Stomach smooth muscle (tissue), 2 donors: ENCODE data around the gene PLAAT2.
"Not testable (repeated sequence)": the region's sequence is repeated elsewhere in the genome, so short reads cannot be mapped to it uniquely, and the experiment has no call there.

ENCODE experiments used
- H3K27ac ChIP-seq: one replicate; pipeline ENCODE4 v1.7.0; 2013; ENCODE audit warnings: mild to moderate bottlenecking, low read length, inconsistent platforms
- H3K27me3 ChIP-seq, 2 donors: one replicate each; pipeline ENCODE4 v1.7.0; 2013; ENCODE audit warnings: low read length in 2 of 2; ENCODE audit not compliant: insufficient read depth in 2 of 2, control insufficient read depth in 1 of 2
- H3K36me3 ChIP-seq, 2 donors: one replicate each; pipeline ENCODE4 v1.7.0; 2013; ENCODE audit warnings: low read length in 2 of 2; ENCODE audit not compliant: control insufficient read depth in 2 of 2, insufficient read depth in 2 of 2
- H3K4me1 ChIP-seq: one replicate; pipeline ENCODE4 v1.7.0; 2013; ENCODE audit warnings: low read length; ENCODE audit not compliant: control insufficient read depth, insufficient read depth
- H3K4me3 ChIP-seq, 2 donors: one replicate each; pipeline ENCODE4 v1.7.0; 2013; ENCODE audit warnings: low read length in 2 of 2
- H3K9ac ChIP-seq, 2 donors: one replicate each; pipeline ENCODE4 v1.7.0; 2013; ENCODE audit warnings: low read length in 2 of 2, mild to moderate bottlenecking in 1 of 2
- H3K9me3 ChIP-seq, 2 donors: one replicate each; pipeline ENCODE4 v1.7.0; 2013; ENCODE audit warnings: low read length in 2 of 2; ENCODE audit not compliant: control insufficient read depth in 2 of 2
- donor health status: healthy.
- donor health status: Pancreatic carcinoma.

Gene PLAAT2

GRCh38 chr11:63599211-63600122 lies 36.3 kb upstream of the PLAAT2 start:
- no peaks in the 10 kb centered on the region for H3K27me3 ChIP-seq
- H3K9ac ChIP-seq: no peak overlapping the region
- no peaks in the 10 kb centered on the region for H3K9me3 ChIP-seq
- H3K4me3 ChIP-seq: no peak overlapping the region
- H3K36me3 ChIP-seq: peaks cover 0 to 8% of the 10 kb centered on the region in 2 donors
- no peak overlapping the region for H3K27ac ChIP-seq
- peaks cover 4% of the 10 kb centered on the region for H3K4me1 ChIP-seq

DNA sequence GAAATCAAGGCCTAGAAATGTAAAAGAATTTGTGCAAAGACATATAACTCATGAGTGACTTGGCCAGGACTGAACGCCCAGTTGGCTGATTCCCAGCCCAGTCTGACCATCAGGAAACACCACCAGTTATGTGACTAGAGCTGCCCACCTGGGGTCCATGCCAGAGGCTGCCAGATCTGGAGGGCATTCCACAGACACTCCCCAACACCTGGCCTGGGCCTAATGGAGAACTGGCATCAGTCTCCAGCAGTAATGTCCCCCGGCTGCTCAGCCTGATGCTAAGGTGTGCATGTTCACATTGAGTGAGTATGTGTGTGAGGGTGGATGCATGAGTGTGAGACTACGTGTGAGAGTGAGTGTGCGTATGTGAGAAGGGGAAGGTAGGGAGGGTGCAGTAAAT lies 35.4 kb upstream of the PLAAT2 start:
- Histone ChIP-seq H3K4me3 (no peak overlapping the region), H3K27ac (no peak overlapping the region), H3K4me1 (peaks cover 4% of the 10 kb centered on the region), H3K27me3 (no peaks in the 10 kb centered on the region), H3K36me3 (peaks cover 0 to 8% of the 10 kb centered on the region in 2 donors), H3K9ac (no peak overlapping the region), H3K9me3 (no peaks in the 10 kb centered on the region)

DNA sequence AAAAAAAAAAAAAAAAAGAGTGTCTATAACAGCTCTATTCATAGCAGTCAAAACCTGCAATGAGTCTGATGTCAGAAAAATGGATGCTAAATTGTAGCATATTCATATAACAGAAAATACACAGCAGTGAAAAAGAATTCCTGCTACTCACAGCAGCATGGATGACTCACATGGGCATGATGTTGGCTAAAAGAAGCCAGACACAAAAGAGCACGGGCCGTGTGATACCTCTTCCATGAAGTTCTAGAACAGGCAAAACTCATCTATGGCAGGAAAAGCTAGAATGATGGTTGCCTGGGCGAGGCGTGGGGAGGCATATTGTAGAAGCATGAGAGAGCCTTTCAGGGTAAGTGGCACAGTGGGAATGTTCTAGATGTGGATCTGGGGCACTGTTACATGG lies 32.1 kb upstream of the PLAAT2 start:
- Histone ChIP-seq H3K36me3 (peaks cover 0 to 25% of the 10 kb centered on the region in 2 donors), H3K9me3 (no peaks in the 10 kb centered on the region), H3K27ac (no peak overlapping the region)

DNA sequence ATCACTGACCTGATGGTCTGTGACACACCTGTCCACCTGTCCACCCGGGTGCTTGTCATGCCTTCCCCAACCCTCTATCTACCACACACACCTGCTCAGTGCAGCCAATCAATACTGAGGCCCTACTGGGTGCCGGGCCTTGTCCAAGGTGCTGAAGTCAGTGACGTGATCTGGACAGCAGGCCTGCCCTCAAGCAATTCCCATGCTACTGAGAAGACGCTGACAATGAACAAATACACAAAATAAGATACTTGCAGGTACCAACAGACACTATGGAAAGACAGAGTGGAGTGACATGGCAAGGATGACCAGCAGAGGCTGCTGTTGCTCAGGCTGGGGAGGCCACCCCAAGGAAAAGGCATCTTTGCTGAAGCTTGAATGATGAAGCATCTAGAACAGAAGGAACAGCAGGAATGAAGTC lies 29.8 kb upstream of the PLAAT2 start:
- Histone ChIP-seq H3K4me3 (no peak overlapping the region), H3K9me3 (no peaks in the 10 kb centered on the region), H3K4me1 (no peaks in the 10 kb centered on the region), H3K36me3 (peaks cover 0 to 35% of the 10 kb centered on the region in 2 donors), H3K27me3 (no peaks in the 10 kb centered on the region), H3K9ac (no peak overlapping the region), H3K27ac (no peak overlapping the region)

More for the DNA sequence above, 32.1 kb upstream of the PLAAT2 start:
- H3K9ac ChIP-seq: no peak overlapping the region
- no peaks in the 10 kb centered on the region for H3K27me3 ChIP-seq
- H3K4me1 ChIP-seq: no peaks in the 10 kb centered on the region
- no peak overlapping the region for H3K4me3 ChIP-seq

- Histone ChIP-seq H3K36me3 (peaks cover 0 to 31% of the 10 kb centered on the region in 2 donors), H3K4me1 (no peaks in the 10 kb centered on the region), H3K27ac (no peak overlapping the region), H3K27me3 (no peaks in the 10 kb centered on the region), H3K9me3 (no peaks in the 10 kb centered on the region), H3K9ac (no peak overlapping the region), H3K4me3 (no peak overlapping the region)
These were observed 27.0 kb upstream of the PLAAT2 start for GRCh38 chr11:63590024-63590788.

DNA sequence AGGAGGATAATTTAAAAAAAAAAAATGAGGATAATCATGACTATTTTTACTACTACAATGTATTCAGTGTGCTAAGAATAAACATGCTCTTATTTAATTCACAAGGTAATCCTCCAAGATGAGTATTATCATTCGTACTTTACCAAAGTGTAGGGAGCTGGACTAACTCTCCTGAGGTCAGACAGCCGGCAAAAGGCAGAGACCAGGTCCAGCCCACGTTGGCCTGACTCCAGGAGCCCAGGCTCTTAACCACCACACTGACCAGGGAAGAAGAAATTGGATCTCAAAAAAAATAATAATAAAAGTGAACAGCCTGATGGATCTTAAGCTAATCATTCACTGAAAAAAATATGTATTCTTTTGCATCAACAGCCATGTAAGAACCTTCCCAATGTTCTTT lies 25.8 kb upstream of the PLAAT2 start:
- H3K36me3 ChIP-seq: peaks cover 0 to 31% of the 10 kb centered on the region in 2 donors

DNA sequence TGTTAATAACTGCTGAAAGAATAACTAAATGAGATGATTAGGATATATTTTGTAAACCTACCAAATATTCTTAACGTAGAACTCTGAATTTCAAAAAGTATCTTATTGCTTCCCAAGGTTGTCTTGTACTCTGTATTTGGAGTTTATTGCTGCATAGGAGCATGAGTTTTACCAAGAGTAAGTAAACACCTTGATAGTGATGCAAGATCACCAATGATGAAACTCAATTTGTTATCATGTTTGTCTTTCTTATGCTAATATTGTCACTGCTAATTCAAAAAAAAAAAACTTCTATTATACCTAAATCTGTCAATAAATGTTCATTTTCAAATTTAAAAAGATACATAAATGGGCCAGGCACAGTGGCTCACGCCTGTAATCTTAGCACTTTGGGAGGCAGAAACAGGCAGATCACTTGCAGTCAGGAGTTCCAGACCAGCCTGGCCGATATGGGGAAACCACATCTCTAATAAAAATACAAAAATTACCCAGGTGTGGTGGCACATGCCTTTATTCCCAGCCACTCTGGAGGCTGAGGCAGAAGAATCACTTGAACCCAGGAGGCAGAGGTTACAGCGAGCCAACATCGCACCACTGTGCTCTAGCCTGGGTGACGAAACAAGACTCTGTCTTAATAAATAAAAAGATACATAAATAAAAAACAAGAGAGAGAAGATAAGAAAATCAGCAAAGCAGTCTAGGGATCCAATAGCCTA lies 23.4 kb upstream of the PLAAT2 start:
- Histone ChIP-seq H3K9me3 (peaks cover 0 to 4% of the 10 kb centered on the region in 2 donors), H3K27ac (no peak overlapping the region), H3K36me3 (peaks cover 0 to 30% of the 10 kb centered on the region in 2 donors)

More for the DNA sequence above, 25.8 kb upstream of the PLAAT2 start:
- H3K9ac ChIP-seq: no peak overlapping the region
- H3K27ac ChIP-seq: no peak overlapping the region
- no peaks in the 10 kb centered on the region for H3K9me3 ChIP-seq
- no peaks in the 10 kb centered on the region for H3K4me1 ChIP-seq
- no peak overlapping the region for H3K4me3 ChIP-seq
- no peaks in the 10 kb centered on the region for H3K27me3 ChIP-seq

DNA sequence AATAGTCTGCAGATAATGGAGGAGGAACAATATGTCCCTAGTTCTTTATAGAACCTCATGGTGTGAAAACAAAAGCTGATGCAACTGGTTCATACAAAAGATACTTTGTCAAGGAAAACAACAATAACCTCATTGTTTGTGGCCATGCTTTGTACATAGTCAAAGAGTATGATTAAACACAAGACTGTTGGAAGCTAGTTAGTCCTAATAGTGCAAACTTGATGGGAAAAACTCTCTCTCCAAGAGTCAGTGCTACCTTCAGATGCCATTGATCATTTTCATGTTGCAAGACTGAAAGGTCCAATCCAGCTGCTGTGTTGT lies 20.1 kb upstream of the PLAAT2 start:
- Histone ChIP-seq H3K9ac (no peak overlapping the region), H3K27ac (no peak overlapping the region)

More for the DNA sequence above, 23.4 kb upstream of the PLAAT2 start:
- H3K4me1 ChIP-seq: no peaks in the 10 kb centered on the region
- H3K4me3 ChIP-seq: no peak overlapping the region
- no peak overlapping the region for H3K9ac ChIP-seq
- H3K27me3 ChIP-seq: no peaks in the 10 kb centered on the region

DNA sequence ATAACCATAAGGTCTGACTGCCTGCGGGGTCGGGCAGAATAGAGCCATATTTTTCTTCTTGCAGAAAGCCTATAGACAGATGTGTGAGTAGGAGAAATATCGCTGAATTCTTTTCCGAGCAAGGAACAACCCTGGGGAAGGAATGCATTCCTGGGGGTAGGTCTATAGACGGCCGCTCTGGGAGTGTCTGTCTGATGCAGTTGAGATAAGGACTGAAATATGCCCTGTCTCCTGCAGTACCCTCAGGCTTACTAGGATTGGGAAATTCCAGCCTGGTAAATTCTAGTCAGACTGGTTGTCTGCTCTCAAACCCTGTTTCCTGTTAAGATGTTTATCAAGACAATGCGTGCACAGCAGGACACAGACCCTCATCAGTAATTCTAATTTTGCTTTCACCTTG lies 18.0 kb upstream of the PLAAT2 start:
- not testable (repeated sequence) for H3K27me3 ChIP-seq, H3K9me3 ChIP-seq, H3K27ac ChIP-seq, H3K4me3 ChIP-seq, H3K9ac ChIP-seq, H3K4me1 ChIP-seq
- peaks cover 0 to 13% of the 10 kb centered on the region in 2 donors for H3K36me3 ChIP-seq

More for the DNA sequence above, 20.1 kb upstream of the PLAAT2 start:
- peaks cover 0 to 16% of the 10 kb centered on the region in 2 donors for H3K36me3 ChIP-seq
- no peaks in the 10 kb centered on the region for H3K27me3 ChIP-seq
- peaks cover 0 to 4% of the 10 kb centered on the region in 2 donors for H3K9me3 ChIP-seq
- H3K4me3 ChIP-seq: no peak overlapping the region
- no peaks in the 10 kb centered on the region for H3K4me1 ChIP-seq

DNA sequence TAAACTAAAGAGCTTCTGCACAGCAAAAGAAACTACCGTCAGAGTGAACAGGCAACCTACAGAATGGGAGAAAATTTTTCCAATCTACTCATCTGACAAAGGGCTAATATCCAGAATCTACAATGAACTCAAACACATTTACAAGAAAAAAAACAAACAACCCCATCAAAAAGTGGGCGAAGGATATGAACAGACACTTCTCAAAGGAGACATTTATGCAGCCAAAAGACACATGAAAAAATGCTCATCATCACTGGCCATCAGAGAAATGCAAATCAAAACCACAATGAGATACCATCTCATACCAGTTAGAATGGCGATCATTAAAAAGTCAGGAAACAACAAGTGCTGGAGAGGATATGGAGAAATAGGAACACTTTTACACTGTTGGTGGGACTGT lies 15.7 kb upstream of the PLAAT2 start:
- H3K36me3 ChIP-seq, H3K4me3 ChIP-seq, H3K27me3 ChIP-seq, H3K9me3 ChIP-seq, H3K9ac ChIP-seq, H3K27ac ChIP-seq: not testable (repeated sequence)
- H3K4me1 ChIP-seq: peaks cover 17% of the 10 kb centered on the region
